KBM-7 (cell line): ENCODE results near the gene ARHGDIG.

Experiments used
- DNase-seq: peaks from one replicate; pipeline ENCODE4 v3.0.0-alpha.2; 2015
- in situ Hi-C: fragments of 300-500 bp; cut with MboI; formaldehyde crosslinking; loops from 2 replicates; pipeline ENCODE4 v1.14.3; 2020; ENCODE audit warnings: low sequenced_read_pairs, low pct_unique_long_range_greater_than_20kb, mixed read lengths

Gene ARHGDIG

GRCh38 chr16:290015-290680, 9.8 kb downstream of the ARHGDIG start:
- no peak for DNase-seq
- in situ Hi-C loops, result no loop called here

- no peak for DNase-seq
- in situ Hi-C loops, result no loop called here
These were observed 10.5 kb downstream of the ARHGDIG start for GRCh38 chr16:290681-291405.

DNA sequence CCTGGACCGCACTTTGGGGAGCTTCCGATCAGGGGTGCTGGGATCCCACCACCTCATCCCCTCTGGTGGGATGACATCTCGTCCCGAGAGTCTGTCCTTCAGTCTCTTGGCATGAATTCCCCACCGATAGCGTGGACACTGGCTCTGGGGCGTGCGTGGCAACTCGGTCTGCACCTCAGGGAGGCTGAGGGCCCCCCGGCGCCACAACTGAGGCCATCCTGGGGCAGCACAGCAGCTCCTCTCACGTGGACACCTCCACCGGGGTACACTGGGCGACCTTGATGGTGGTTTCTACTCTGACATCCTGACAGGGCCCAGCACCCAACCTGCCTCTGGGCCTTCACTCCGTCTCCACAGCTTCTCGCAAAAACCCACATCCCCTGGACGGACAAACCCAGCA, 11.1 kb downstream of the ARHGDIG start:
- in situ Hi-C loops, result no loop called here
- DNase-seq, result no peak

- no peak for DNase-seq
- in situ Hi-C loops, result no loop called here
These were observed 12.8 kb downstream of the ARHGDIG start for GRCh38 chr16:293043-293775.

DNA sequence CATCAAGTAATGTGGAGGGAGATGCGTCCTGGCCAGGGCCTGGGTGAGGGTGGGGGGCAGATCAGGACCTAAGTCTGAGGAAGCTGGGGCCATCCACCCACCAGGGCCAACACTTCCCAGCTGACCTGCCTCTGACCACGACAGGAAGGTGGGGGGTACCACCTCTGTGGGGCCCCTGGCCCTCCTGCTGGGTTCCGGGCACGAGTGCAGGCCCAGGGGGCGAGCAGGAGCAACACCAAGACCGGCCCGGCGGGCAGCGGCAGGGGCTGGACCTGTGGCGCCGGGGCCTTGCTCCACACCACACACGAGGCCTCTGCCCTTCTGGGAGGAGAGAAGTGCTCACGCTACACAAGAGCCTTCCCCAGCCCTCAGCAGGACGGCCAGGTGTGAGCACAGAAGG, 15.9 kb downstream of the ARHGDIG start:
- in situ Hi-C loops, result no loop called here

DNA sequence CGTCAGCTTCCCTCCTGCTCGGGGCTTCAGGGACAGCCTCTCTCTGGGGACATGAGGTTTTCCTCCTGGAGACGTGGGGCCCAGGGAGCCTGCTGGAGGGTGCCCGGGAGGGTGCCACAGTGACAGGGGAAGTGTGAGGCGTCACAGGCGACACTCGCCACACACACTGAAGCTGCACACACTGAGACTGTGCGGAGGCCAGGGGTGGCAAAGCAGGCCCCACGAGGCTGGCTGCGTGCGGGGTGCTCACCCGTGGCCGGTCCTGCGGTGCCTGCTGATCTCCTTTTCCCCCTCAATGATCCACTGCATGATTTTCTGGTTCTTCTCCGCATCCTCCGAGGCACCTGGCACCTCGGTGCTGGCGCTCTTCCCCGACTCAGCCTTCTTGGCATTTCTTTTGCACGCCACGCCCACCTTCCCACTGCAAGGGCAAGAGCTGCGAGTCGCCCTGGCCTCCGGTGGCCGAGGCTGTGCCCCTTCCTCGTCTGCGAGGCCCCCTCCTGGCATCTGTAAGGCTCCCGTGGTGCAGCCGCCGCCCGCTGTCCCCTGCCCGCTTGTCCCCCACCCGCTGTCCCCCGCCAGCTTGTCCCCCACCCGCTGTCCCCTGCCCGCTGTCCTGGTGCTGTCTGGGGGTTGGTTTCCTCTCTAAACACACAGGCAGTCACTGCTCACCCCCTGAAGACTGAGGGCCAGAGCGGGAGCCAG, 16.6 kb downstream of the ARHGDIG start:
- in situ Hi-C loops, result no loop called here
- no peak for DNase-seq

More for the DNA sequence above, 15.9 kb downstream of the ARHGDIG start:
- DNase-seq, result no peak

GRCh38 chr16:297832-298231, 17.4 kb downstream of the ARHGDIG start:
- no peak for DNase-seq
- in situ Hi-C loops, result no loop called here

- in situ Hi-C loops, result no loop called here
- no peak for DNase-seq
These were observed 20.8 kb downstream of the ARHGDIG start for GRCh38 chr16:301235-301634.

DNA sequence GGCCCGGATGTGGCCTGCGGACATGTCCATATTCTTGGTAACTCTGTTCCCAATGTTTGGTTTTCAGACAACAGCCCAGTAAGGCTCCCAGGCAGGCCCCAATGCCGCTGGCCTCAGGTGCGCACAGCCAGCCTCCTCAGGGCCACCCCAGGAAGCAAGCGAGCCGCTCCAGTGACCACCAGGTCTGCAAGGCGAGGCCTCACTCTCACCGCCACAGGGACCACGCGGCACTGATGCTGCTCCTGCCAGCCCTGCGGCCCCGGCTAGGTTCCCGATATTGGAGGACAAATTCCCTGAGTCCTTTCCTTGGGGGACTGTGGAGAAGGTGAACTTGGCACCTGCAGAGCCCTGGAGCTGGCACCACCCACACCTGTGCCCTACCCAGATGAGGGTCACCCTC, 21.6 kb downstream of the ARHGDIG start:
- no peak for DNase-seq
- in situ Hi-C loops, result no loop called here

- peak; percentile 14 for DNase-seq
- in situ Hi-C loops, result no loop called here
These were observed 23.5 kb downstream of the ARHGDIG start for GRCh38 chr16:303760-304505.

DNA sequence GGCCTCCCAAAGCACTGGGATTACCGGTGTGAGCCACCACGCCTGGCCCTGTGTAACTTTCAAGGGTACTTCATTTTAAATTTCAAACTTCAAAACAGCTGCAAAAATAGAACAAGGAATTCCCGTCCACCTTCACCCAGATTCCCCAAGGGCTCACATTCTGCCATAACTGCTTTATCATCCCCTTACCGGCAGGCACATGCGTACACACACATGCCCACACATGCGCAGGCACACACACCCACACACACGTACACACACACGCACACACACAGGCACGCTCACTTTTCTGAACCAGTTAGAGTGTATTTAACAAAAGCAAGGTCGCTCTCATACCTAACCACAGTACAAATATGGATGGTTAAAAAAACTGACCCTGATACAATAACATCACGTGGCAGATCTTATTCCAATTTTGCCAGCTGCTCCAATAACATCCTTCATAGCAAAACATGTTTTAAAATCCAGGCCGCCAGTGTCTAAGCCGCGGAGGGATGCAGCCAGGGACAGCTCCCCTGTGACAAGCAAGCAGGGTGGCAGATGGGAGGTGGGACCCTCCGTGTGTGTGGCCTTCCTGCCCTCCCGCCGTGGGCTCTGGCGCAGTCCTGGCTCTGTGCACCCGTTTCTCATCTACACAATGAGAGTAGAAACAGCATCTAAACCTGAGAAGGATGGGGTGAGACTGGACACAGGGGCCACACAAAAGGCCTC, 25.7 kb downstream of the ARHGDIG start:
- no peak for DNase-seq
- in situ Hi-C loops, result no loop called here

DNA sequence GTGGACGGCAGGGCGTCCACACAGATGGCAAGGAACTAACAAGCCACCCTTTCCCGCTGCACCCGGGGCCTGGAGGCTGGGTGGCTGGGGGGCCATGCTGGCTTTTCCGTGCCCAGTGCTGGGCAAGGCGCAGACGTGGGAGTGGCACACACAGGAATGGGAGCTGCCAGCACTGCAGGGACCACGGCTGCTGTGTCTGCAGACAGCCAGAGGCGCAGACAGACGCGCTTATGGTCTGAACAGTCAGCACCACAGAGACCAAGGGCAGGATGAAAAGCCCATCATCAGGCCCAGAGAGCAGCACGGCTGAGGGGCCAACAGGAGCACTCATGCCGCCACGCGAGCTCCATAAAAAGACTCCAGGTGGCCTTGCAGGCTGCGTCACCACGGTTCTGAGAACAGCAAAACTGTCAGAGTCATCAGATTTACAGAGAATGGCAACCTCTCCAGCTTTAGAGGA, 26.6 kb downstream of the ARHGDIG start:
- no peak for DNase-seq
- in situ Hi-C loops, result no loop called here

- DNase-seq, result no peak
- in situ Hi-C loops, result no loop called here
These were observed 27.4 kb downstream of the ARHGDIG start for GRCh38 chr16:307691-308312.

DNA sequence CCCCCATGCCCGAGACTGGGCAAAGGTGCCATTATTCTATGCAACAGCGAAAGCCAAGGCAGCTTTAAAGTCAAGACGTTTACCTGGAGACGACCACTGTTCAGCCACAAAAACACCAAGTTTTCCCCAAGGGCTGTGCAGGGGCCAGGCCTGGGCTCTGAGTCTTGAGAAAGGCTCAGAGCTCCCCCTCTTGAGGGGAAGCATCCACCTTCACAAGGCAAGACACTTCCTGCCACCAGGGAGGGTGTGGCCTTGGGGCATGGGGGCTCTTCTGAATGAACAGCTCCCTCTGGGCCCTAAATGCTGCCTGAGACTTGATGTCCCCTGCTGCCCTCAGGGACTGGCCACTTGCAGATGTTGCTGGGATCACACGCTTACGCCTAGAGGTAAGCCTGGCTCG, 29.1 kb downstream of the ARHGDIG start:
- in situ Hi-C loops, result no loop called here
- DNase-seq, result no peak

DNA sequence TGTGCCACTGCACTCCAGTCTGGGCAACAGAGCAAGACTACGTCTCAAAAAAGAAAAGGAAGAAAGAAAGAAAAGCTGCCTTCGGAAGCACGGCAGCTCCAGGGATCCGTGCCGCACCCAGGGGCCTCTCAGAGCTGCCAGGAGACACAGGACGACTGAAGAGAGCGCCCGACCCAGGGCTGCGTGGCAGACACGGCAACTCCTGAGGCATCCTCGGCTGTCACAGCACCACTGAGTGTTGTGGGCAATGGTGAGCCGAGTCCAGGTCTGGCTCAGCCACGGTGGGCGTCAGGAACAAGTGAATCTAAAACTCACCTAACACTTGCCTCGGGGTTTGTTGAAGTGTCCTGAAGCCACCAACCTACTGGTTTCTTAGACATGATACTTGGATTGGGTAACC, 31.3 kb downstream of the ARHGDIG start:
- no peak for DNase-seq
- in situ Hi-C loops, result no loop called here

DNA sequence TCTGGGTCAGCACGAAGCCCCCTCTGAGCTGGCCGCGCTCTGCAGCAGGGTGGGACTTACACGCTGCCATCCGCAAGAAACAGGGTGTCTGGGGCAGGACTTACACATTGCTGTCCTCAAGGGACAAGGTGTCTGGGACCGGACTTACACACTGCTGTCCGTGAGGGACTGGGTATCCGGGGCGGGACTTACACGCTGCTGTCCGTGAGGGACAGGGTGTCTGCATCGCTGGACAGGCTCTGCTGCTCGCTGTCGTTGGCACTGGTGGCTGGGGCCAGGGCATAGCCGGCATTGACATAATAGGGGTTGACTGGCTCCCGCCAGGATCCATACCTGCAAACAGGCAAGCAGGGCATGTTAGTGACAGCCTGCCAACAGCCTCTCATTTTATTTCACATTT, 34.0 kb downstream of the ARHGDIG start:
- in situ Hi-C loops, result no loop called here

DNA sequence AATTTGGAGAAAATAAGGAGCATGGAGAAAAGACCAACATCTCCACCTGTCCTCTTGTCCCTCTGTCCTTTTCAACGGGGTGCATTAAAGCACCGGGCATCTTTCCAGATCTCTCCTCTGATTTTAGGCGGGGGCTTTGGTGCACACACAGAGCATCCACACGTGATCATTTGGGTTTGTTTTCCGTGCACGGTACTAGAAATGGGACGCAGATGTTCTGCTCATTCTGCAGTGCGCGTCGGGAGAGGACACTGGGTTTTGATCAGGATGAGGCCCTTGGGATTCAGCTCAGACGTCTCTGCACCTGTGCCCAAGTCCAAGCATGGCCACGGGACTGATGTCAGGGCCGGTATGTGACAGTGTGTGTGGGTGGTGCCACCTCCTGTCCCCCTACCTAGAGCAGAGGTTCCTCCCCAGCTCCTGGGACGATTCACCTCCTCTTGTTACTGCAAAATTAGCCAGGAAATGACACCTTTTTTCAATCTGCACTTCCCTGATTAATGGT, 34.5 kb downstream of the ARHGDIG start:
- DNase-seq, result no peak
- in situ Hi-C loops, result no loop called here

More for the DNA sequence above, 34.0 kb downstream of the ARHGDIG start:
- DNase-seq, result no peak
